K562 (cell line): ENCODE measurements around the gene TMEM132E. TPM values are rescaled to one million over a fixed set of nuclear protein-coding genes. Genes with fewer than 3 reads are reported as not detected.

Experiments used
- ATAC-seq: fragments of 200-7000 bp; cut with Tn5 transposase; 3 replicates; pipeline ENCODE4 v1.9.1; 2020; ENCODE audit warnings: moderate library complexity
- BruUV-seq: library from RNA; stranded (reverse); fragments of 400-500 nt; replicated peaks from 2 replicates; lab custom pipeline; 2021; lab: Mats Ljungman, UMichigan
- CTCF ChIA-PET: fragments of 300-600 bp; formaldehyde crosslinking; extraction: SDS; loops from one replicate; lab custom pipeline; 2021; ENCODE audit warnings: low intra/inter-chr PET ratio; lab: Yijun Ruan, JAX
- POLR2A ChIA-PET: fragments of 300-600, 350-650 bp; sonication (Branson Sonifier 250); formaldehyde crosslinking; extraction: SDS; loops from one replicate; lab custom pipeline; 2021; ENCODE audit warnings: antibody characterized with exemption, inconsistent platforms; lab: Yijun Ruan, JAX
- DNase-seq, 4 experiments: peaks; one replicate each; pipeline versions ENCODE4 v3.0.0 to v3.0.0-alpha.2; 2011 to 2018; ENCODE audit warnings: low spot score in 3 of 4, mixed read lengths in 3 of 4; ENCODE audit errors: extremely low read depth in 1 of 4
- FAIRE-seq: peaks from 2 replicates; lab custom pipeline; 2011; peaks lifted over from hg19 to GRCh38; lab: Jason Lieb, UNC
- H2AFZ ChIP-seq: 2 replicates; pipeline ENCODE4 v1.6.0; 2011; ENCODE audit warnings: low read depth, low read length, control low read depth, inconsistent platforms
- H3K27ac ChIP-seq: fragments of 200-600 bp; 3 replicates; pipeline ENCODE4 v1.8.0; 2011; ENCODE audit warnings: low read depth, mild to moderate bottlenecking, control low read depth, inconsistent platforms, low read length, moderate library complexity, mixed read lengths; ENCODE audit errors: extremely low read depth
- H3K27me3 ChIP-seq, 2 experiments: fragments of 300-600 bp in 1 of 2; 2 replicates in 1 of 2; 3 replicates in 1 of 2; pipeline versions ENCODE4 v1.6.0 to v1.8.0; 2011; ENCODE audit warnings: inconsistent platforms in 2 of 2, low read length in 2 of 2, mild to moderate bottlenecking in 1 of 2, mixed read lengths in 1 of 2, moderate library complexity in 1 of 2; ENCODE audit not compliant: control insufficient read depth in 2 of 2, insufficient read depth in 2 of 2
- H3K36me3 ChIP-seq: fragments of 300-600 bp; 3 replicates; pipeline ENCODE4 v1.8.0; 2011; ENCODE audit warnings: mild to moderate bottlenecking, low read length, inconsistent platforms; ENCODE audit not compliant: control insufficient read depth, insufficient read depth
- H3K4me1 ChIP-seq, 2 experiments: fragments of 200-600 bp in 1 of 2; replicated peaks in 1 of 2; 2 replicates in 1 of 2; 3 replicates in 1 of 2; pipeline versions ENCODE4 v1.5.1 to v1.8.0; 2011; ENCODE audit warnings: inconsistent platforms in 2 of 2, low read length in 2 of 2, mild to moderate bottlenecking in 1 of 2, mixed read lengths in 1 of 2, moderate library complexity in 1 of 2; ENCODE audit not compliant: control insufficient read depth in 2 of 2, insufficient read depth in 2 of 2
- H3K4me2 ChIP-seq: 2 replicates; pipeline ENCODE4 v1.6.1; 2011; ENCODE audit warnings: low read length, control low read depth, inconsistent platforms, mixed read lengths; ENCODE audit not compliant: insufficient read depth
- H3K4me3 ChIP-seq: fragments of 200-600 bp; sonication (generic), shearing (Covaris generic); 2 replicates; pipeline ENCODE4 v1.5.1; 2016; ENCODE audit warnings: control low read depth, inconsistent platforms
- H3K79me2 ChIP-seq: fragments of 200-600 bp; 3 replicates; pipeline ENCODE4 v1.8.0; 2011; ENCODE audit warnings: low read length, inconsistent platforms; ENCODE audit not compliant: control insufficient read depth, insufficient read depth
- H3K9ac ChIP-seq, 2 experiments: 2 replicates each; pipeline versions ENCODE4 v1.6.0 to v1.6.1; 2011; ENCODE audit warnings: low read depth in 2 of 2, low read length in 2 of 2, control low read depth in 1 of 2, inconsistent platforms in 1 of 2, mild to moderate bottlenecking in 1 of 2, mixed read lengths in 1 of 2; ENCODE audit not compliant: insufficient read depth in 1 of 2
- H3K9me1 ChIP-seq: one replicate; pipeline ENCODE4 v1.6.0; 2011; ENCODE audit warnings: inconsistent platforms, mild to moderate bottlenecking, low read length, moderate library complexity; ENCODE audit not compliant: control insufficient read depth, insufficient read depth
- H3K9me3 ChIP-seq: replicated peaks from 2 replicates; pipeline ENCODE4 v1.5.1; 2011; ENCODE audit warnings: low read depth, low read length, inconsistent platforms; ENCODE audit not compliant: control insufficient read depth, insufficient read depth
- H4K20me1 ChIP-seq: replicated peaks from 2 replicates; pipeline ENCODE4 v1.6.1; 2011; ENCODE audit warnings: low read length, inconsistent platforms, mixed read lengths; ENCODE audit not compliant: control insufficient read depth, insufficient read depth
- ATF1 ChIP-seq, 2 experiments: fragments of 450-650 bp in 1 of 2; IDR thresholded peaks; 2 replicates each; pipeline ENCODE4 v1.6.1; 2016; ENCODE audit warnings: missing compliant biosample characterization in 1 of 2, missing genetic modification characterization in 1 of 2
- BCOR ChIP-seq: fragments of 450-650 bp; IDR thresholded peaks from 2 replicates; pipeline ENCODE4 v1.6.1; 2016
- E2F3 ChIP-seq: fragments of 250-450 bp; sonication (Bioruptor Pico); IDR thresholded peaks from 2 replicates; pipeline ENCODE4 v1.4.0; 2020; ENCODE audit warnings: mild to moderate bottlenecking
- ERF ChIP-seq: fragments of 450-650 bp; formaldehyde crosslinking; IDR thresholded peaks from 2 replicates; pipeline ENCODE4 v1.4.0; 2020; ENCODE audit warnings: mild to moderate bottlenecking, mixed read lengths
- FOXM1 ChIP-seq, 2 experiments: fragments of 450-650 bp in 1 of 2; sonication (generic) in 1 of 2; formaldehyde crosslinking in 1 of 2; IDR thresholded peaks; 2 replicates each; pipeline versions ENCODE4 v1.6.1 to v1.9.0; 2017 to 2022; ENCODE audit warnings: low read depth in 2 of 2, mild to moderate bottlenecking in 2 of 2, missing genetic modification reagents in 1 of 2, moderate library complexity in 1 of 2
- HSF4 ChIP-seq: fragments of 250-450 bp; sonication (Bioruptor Pico); IDR thresholded peaks from 2 replicates; pipeline ENCODE4 v2.1.2; 2022; ENCODE audit warnings: mild to moderate bottlenecking, moderate library complexity, borderline replicate concordance
- KLF1 ChIP-seq: fragments of 450-650 bp; IDR thresholded peaks from 2 replicates; pipeline ENCODE4 v1.6.1; 2016; ENCODE audit warnings: missing genetic modification characterization, missing compliant biosample characterization
- MAFG ChIP-seq: fragments of 450-650 bp; conservative IDR thresholded peaks from 2 replicates; pipeline ENCODE4 v1.6.1; 2016; ENCODE audit warnings: missing genetic modification characterization, missing compliant biosample characterization
- MBD1 ChIP-seq: fragments of 250-450 bp; sonication (Bioruptor Pico); IDR thresholded peaks from 2 replicates; pipeline ENCODE4 v1.8.0; 2022; ENCODE audit warnings: inconsistent platforms
- MLX ChIP-seq, 2 experiments: fragments of 450-650 bp in 1 of 2; sonication (generic) in 1 of 2; formaldehyde crosslinking; conservative IDR thresholded peaks; 2 replicates each; pipeline versions ENCODE4 v1.4.0 to v1.8.1; 2020 to 2022; ENCODE audit warnings: mild to moderate bottlenecking in 1 of 2, missing genetic modification reagents in 1 of 2
- MTA3 ChIP-seq: fragments of 450-650 bp; formaldehyde crosslinking; IDR thresholded peaks from 2 replicates; pipeline ENCODE4 v1.6.1; 2017; ENCODE audit warnings: mild to moderate bottlenecking, borderline replicate concordance
- PHB2 ChIP-seq: fragments of 450-650 bp; IDR thresholded peaks from 2 replicates; pipeline ENCODE4 v1.6.1; 2017; ENCODE audit warnings: low read depth
- SMC3 ChIP-seq: conservative IDR thresholded peaks from 2 replicates; pipeline ENCODE4 v1.6.1; 2011; ENCODE audit warnings: low read depth, low read length, improper control_type of control experiment; ENCODE audit not compliant: insufficient read depth
- SRSF9 ChIP-seq: fragments of 200-400 bp; formaldehyde crosslinking; IDR thresholded peaks from 2 replicates; pipeline ENCODE4 v1.6.1; 2017; ENCODE audit warnings: low read depth, low read length, borderline replicate concordance
- TEAD4 ChIP-seq, 2 experiments: sonication (generic) in 1 of 2; formaldehyde crosslinking in 1 of 2; IDR thresholded peaks; 2 replicates each; pipeline versions ENCODE4 v1.6.1 to v1.8.0; 2012 to 2022; ENCODE audit warnings: borderline replicate concordance in 1 of 2, inconsistent platforms in 1 of 2, low read length in 1 of 2, mild to moderate bottlenecking in 1 of 2, missing genetic modification reagents in 1 of 2
- ZBTB5 ChIP-seq: fragments of 450-650 bp; IDR thresholded peaks from 2 replicates; pipeline ENCODE4 v1.6.1; 2017; ENCODE audit warnings: antibody characterized with exemption
- ZBTB8A ChIP-seq: fragments of 450-650 bp; IDR thresholded peaks from 2 replicates; pipeline ENCODE4 v1.6.1; 2018; ENCODE audit warnings: mild to moderate bottlenecking, moderate library complexity; ENCODE audit not compliant: partially characterized antibody
- ZFP1 ChIP-seq: fragments of 450-650 bp; formaldehyde crosslinking; IDR thresholded peaks from 2 replicates; pipeline ENCODE4 v1.4.0; 2020; ENCODE audit warnings: mild to moderate bottlenecking, mixed read lengths
- WGBS: fragments of 100-300 bp; shearing (Covaris generic); methylation state at CpG from one replicate; pipeline ENCODE4 v1.1.6; 2016; ENCODE audit warnings: low coverage, mixed read lengths; ENCODE audit not compliant: insufficient coverage; ENCODE audit errors: missing lambda C conversion rate; 5-methylcytosine and 5-hydroxymethylcytosine counted together
- in situ Hi-C: fragments of 300-500 bp; cut with MboI; formaldehyde crosslinking; loops from 4 replicates; pipeline ENCODE4 v1.15.0; 2018; ENCODE audit warnings: inconsistent platforms, mixed read lengths
- intact Hi-C: fragments of 100-400 bp; cut with micrococcal nuclease; formaldehyde crosslinking; loops from 2 replicates; pipeline ENCODE4 v1.14.2; 2022
- polyA plus RNA-seq, 8 experiments: library from polyadenylated mRNA; depleted of rRNA in 4 of 8; stranded (reverse) in 5 of 8; unstranded in 3 of 8; fragments of >200 nt; fragmentation: Nextera tagmentation in 2 of 8; fragmentation: Illumina TruSeq in 1 of 8; extraction: Ambion mirVana in 2 of 8; extraction: Trizol in 1 of 8; gene quantifications; 2 replicates each; pipeline versions ENCODE4 v1.2.1 to v1.2.3, GENCODE V29; 2011 to 2014; ENCODE audit warnings: inconsistent platforms in 1 of 8, missing spikeins in 1 of 8
- total RNA-seq, 7 experiments: library from RNA; depleted of rRNA in 6 of 7; stranded (reverse); fragments of >200 nt in 6 of 7; fragmentation: Illumina TruSeq in 2 of 7; extraction: Trizol in 2 of 7; gene quantifications; 2 replicates each; pipeline versions ENCODE4 v1.2.1 to v1.2.3, GENCODE V29; 2011 to 2021; ENCODE audit warnings: low replicate concordance in 1 of 7

The TMEM132E gene
- total and polyA plus RNA-seq, 9 of the 15 experiments (the other 6 are each of a cell fraction or from before 2014, with no cell fraction given), result not detected

GRCh38 chr17:34663714-34664113 is 84.3 kb downstream of the TMEM132E start:
- DNase-seq, result no peak

More at GRCh38 chr17:34663714-34664113, 84.3 kb downstream of the TMEM132E start:
- Histone ChIP-seq H4K20me1 (no peaks in the 10 kb centered on the region; the same call in 1 of the 2 replicates), H2AFZ (no peak overlapping the region), H3K36me3 (no peaks in the 10 kb centered on the region), H3K9me1 (no peaks in the 10 kb centered on the region), H3K27ac (no peak overlapping the region), H3K9me3 (no peaks in the 10 kb centered on the region), H3K4me3 (no peak overlapping the region), H3K27me3 (peaks cover 3 to 19% of the 10 kb centered on the region in 2 experiments; a peak in 4 of 5 replicates), H3K4me1 (no peaks in the 10 kb centered on the region), H3K9ac (no peak overlapping the region), H3K79me2 (no peaks in the 10 kb centered on the region), H3K4me2 (no peak overlapping the region)
- FAIRE-seq, result no peak
- no peak for TF ChIP-seq BCOR
- no peak for TF ChIP-seq MBD1
- TF ChIP-seq MTA3, result no peak
- TF ChIP-seq ERF (CRISPR knock-in tag), result no peak
- TF ChIP-seq SRSF9, result no peak
- TF ChIP-seq FOXM1 (IDR thresholded peaks at IDR 0.05; ENCODE audit: low read depth), result no peak
- TF ChIP-seq FOXM1 (CRISPR knock-in tag; IDR thresholded peaks at IDR 0.05; ENCODE audit: low read depth), result no peak
- TF ChIP-seq MAFG (tag), result no peak
- no peak for TF ChIP-seq E2F3
- no peak for TF ChIP-seq ZBTB8A
- TF ChIP-seq SMC3, result no peak
- TF ChIP-seq ZBTB5, result no peak
- TF ChIP-seq PHB2, result no peak
- TF ChIP-seq ATF1 (CRISPR knock-in tag; IDR thresholded peaks at IDR 0.05), result no peak
- no peak for TF ChIP-seq ATF1 (tag; IDR thresholded peaks at IDR 0.05)
- TF ChIP-seq ZFP1 (CRISPR knock-in tag), result no peak
- no peak for TF ChIP-seq HSF4 (CRISPR knock-in tag)
- no peak for TF ChIP-seq MLX (CRISPR knock-in tag; conservative IDR thresholded peaks at IDR 0.05)
- TF ChIP-seq KLF1 (tag), result no peak
- TF ChIP-seq TEAD4 (IDR thresholded peaks at IDR 0.05; ENCODE audit: low read length), result no peak
- no peak for TF ChIP-seq TEAD4 (CRISPR knock-in tag; IDR thresholded peaks at IDR 0.05; ENCODE audit: borderline replicate concordance)
- no TSS peak for BruUV-seq
- intact Hi-C loops, result no loop called here
- POLR2A ChIA-PET, result no interaction called here
- in situ Hi-C loops, result no loop called here
- CTCF ChIA-PET, result no interaction called here
- 3% methylated on average over 3 of the region's 3 CpGs for WGBS
- ATAC-seq, result no peak
